Fibroblast of lung (primary cell): ENCODE data around the gene ARHGEF10L. TPM values are rescaled to one million over a fixed set of nuclear protein-coding genes. Genes with fewer than 3 reads are reported as not detected.

ENCODE experiments used
- DNase-seq, 2 donors: peaks; one replicate each; pipeline versions ENCODE4 v3.0.0 to v3.0.0-alpha.2; 2010; ENCODE audit warnings: low read depth in 2 of 2
- H2AFZ ChIP-seq: 2 replicates; pipeline ENCODE4 v1.5.1; 2012; ENCODE audit warnings: low read length, control low read depth, inconsistent platforms
- H3K27ac ChIP-seq: 2 replicates; pipeline ENCODE4 v1.5.1; 2011; ENCODE audit warnings: low read length, control low read depth; ENCODE audit not compliant: insufficient read depth
- H3K27me3 ChIP-seq: 2 replicates; pipeline ENCODE4 v1.5.1; 2011; ENCODE audit warnings: mild to moderate bottlenecking, low read length; ENCODE audit not compliant: control insufficient read depth, insufficient read depth
- H3K36me3 ChIP-seq: 2 replicates; pipeline ENCODE4 v1.5.1; 2011; ENCODE audit warnings: low read length; ENCODE audit not compliant: control insufficient read depth, insufficient read depth
- H3K4me1 ChIP-seq: 2 replicates; pipeline ENCODE4 v1.5.1; 2011; ENCODE audit warnings: low read length; ENCODE audit not compliant: control insufficient read depth, insufficient read depth; ENCODE audit errors: extremely low read depth
- H3K4me2 ChIP-seq: 2 replicates; pipeline ENCODE4 v1.5.1; 2011; ENCODE audit warnings: low read length, control low read depth; ENCODE audit not compliant: insufficient read depth; ENCODE audit errors: extremely low read depth
- H3K4me3 ChIP-seq, 4 experiments: fragments of 200-600 bp in 1 of 4; sonication (generic) in 1 of 4; replicated peaks in 1 of 4; 2 replicates each; pipeline ENCODE4 v1.5.1; 2011 to 2016; ENCODE audit warnings: low read length in 4 of 4, low read depth in 3 of 4, mild to moderate bottlenecking in 3 of 4, control low read depth in 2 of 4, inconsistent platforms in 1 of 4, mixed read lengths in 1 of 4; ENCODE audit not compliant: insufficient read depth in 1 of 4; ENCODE audit errors: control extremely low read depth in 1 of 4
- H3K79me2 ChIP-seq: 2 replicates; pipeline ENCODE4 v1.5.1; 2012; ENCODE audit warnings: mild to moderate bottlenecking, low read length, inconsistent platforms; ENCODE audit not compliant: control insufficient read depth, insufficient read depth
- H3K9ac ChIP-seq: 2 replicates; pipeline ENCODE4 v1.5.1; 2011; ENCODE audit warnings: mild to moderate bottlenecking, low read length, control low read depth; ENCODE audit not compliant: insufficient read depth
- H3K9me3 ChIP-seq: 2 replicates; pipeline ENCODE4 v1.5.1; 2012; ENCODE audit warnings: low read depth, low read length; ENCODE audit not compliant: control insufficient read depth, insufficient read depth
- H4K20me1 ChIP-seq: 2 replicates; pipeline ENCODE4 v1.5.1; 2011; ENCODE audit warnings: low read length; ENCODE audit not compliant: control insufficient read depth, insufficient read depth; ENCODE audit errors: extremely low read depth
- EZH2 ChIP-seq: IDR thresholded peaks from 2 replicates; pipeline ENCODE4 v1.5.1; 2012; ENCODE audit warnings: low read length, control low read depth, mild to moderate bottlenecking; ENCODE audit errors: missing control alignments
- polyA plus RNA-seq, 2 donors: library from polyadenylated mRNA; depleted of rRNA in 1 of 2; stranded (reverse) in 1 of 2; unstranded in 1 of 2; fragments of >200 nt; gene quantifications; 2 replicates each; pipeline ENCODE4 v1.2.1, GENCODE V29; 2011 to 2012; ENCODE audit warnings: missing spikeins in 1 of 2
- total RNA-seq: library from RNA; depleted of rRNA; stranded (reverse); fragments of >200 nt; gene quantifications from 2 replicates; pipeline ENCODE4 v1.2.1, GENCODE V29; 2014
- TF ChIP-seq, protein P1 (sequence below), 2 donors: IDR thresholded peaks in 1 of 2; conservative IDR thresholded peaks in 1 of 2; 1 replicate in 1 of 2; 2 replicates in 1 of 2; pipeline ENCODE4 v1.5.1; 2011 to 2012; ENCODE audit warnings: low read length in 2 of 2, control low read depth in 1 of 2, inconsistent platforms in 1 of 2, low read depth in 1 of 2, mild to moderate bottlenecking in 1 of 2

The ARHGEF10L gene
- total and polyA plus RNA-seq, 2 donors (not counting 1 experiment from before 2014, with no cell fraction given) = 11.2 to 24.3 TPM

DNA sequence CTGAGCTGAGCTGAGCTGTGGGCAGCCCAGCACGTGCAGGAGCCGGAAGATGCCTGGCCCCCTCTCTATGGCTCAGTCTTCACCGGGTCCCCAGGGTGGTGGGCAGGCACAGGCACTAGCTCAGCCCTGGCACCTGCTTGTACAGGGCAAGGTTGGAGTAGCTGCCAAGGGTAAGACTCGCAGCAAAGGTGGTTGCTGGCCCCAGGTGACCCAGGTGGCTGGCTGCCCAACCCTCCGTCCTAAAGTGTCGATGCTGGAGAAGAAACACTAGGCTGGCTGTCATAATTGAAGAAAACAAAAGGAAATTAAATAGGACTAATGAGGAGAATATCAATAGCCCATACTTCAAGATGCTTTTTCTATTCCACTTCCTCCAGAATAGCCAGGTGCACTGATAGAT lies 138.5 kb downstream of the ARHGEF10L start:
- Histone ChIP-seq H3K4me1 (no peaks in the 10 kb centered on the region), H3K36me3 (no peaks in the 10 kb centered on the region), H3K4me2 (no peak overlapping the region), H3K9ac (no peak overlapping the region), H2AFZ (no peak overlapping the region), H4K20me1 (no peaks in the 10 kb centered on the region), H3K9me3 (no peaks in the 10 kb centered on the region), H3K79me2 (no peaks in the 10 kb centered on the region), H3K4me3 (no peak overlapping the region), H3K27ac (no peak overlapping the region), H3K27me3 (no peaks in the 10 kb centered on the region)
- no peak for DNase-seq
- no peak for TF ChIP-seq EZH2
- TF ChIP-seq, protein P1, sequence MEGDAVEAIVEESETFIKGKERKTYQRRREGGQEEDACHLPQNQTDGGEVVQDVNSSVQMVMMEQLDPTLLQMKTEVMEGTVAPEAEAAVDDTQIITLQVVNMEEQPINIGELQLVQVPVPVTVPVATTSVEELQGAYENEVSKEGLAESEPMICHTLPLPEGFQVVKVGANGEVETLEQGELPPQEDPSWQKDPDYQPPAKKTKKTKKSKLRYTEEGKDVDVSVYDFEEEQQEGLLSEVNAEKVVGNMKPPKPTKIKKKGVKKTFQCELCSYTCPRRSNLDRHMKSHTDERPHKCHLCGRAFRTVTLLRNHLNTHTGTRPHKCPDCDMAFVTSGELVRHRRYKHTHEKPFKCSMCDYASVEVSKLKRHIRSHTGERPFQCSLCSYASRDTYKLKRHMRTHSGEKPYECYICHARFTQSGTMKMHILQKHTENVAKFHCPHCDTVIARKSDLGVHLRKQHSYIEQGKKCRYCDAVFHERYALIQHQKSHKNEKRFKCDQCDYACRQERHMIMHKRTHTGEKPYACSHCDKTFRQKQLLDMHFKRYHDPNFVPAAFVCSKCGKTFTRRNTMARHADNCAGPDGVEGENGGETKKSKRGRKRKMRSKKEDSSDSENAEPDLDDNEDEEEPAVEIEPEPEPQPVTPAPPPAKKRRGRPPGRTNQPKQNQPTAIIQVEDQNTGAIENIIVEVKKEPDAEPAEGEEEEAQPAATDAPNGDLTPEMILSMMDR (conservative IDR thresholded peaks at IDR 0.05 in 1 of 2, IDR thresholded peaks at IDR 0.05 in 1 of 2; ENCODE audit: low read depth in 1 of 2, low read length in 2 of 2) = no peak

DNA sequence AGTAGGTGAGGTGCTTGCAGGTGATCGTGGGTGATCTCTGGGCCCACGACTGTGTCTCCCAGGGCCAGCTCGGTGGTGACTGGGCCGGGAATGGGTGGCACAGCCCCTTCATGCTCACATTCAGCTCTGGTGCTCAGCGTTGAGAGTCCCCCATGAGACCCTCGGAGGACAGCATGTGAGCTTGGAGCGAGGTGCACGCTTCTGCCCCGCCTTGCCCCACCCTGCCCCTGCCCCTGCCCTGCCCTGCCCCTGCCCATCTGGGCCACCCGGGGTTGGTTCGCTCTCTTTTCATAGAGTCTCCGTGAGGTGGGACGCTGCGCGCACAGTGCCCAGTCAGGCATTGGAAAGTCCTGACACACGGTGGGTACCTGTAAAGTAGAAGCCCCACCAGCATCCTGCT lies 140.4 kb downstream of the ARHGEF10L start:
- Histone ChIP-seq H3K4me1 (no peaks in the 10 kb centered on the region), H3K9ac (no peak overlapping the region), H3K36me3 (no peaks in the 10 kb centered on the region), H3K4me2 (no peak overlapping the region), H4K20me1 (no peaks in the 10 kb centered on the region), H3K27me3 (no peaks in the 10 kb centered on the region), H3K4me3 (no peak overlapping the region), H3K27ac (no peak overlapping the region), H3K9me3 (no peaks in the 10 kb centered on the region), H2AFZ (no peak overlapping the region), H3K79me2 (no peaks in the 10 kb centered on the region)
- TF ChIP-seq, protein P1 (conservative IDR thresholded peaks at IDR 0.05 in 1 of 2, IDR thresholded peaks at IDR 0.05 in 1 of 2; ENCODE audit: low read depth in 1 of 2, low read length in 2 of 2) = no peak
- no peak for TF ChIP-seq EZH2
- DNase-seq = no peak

DNA sequence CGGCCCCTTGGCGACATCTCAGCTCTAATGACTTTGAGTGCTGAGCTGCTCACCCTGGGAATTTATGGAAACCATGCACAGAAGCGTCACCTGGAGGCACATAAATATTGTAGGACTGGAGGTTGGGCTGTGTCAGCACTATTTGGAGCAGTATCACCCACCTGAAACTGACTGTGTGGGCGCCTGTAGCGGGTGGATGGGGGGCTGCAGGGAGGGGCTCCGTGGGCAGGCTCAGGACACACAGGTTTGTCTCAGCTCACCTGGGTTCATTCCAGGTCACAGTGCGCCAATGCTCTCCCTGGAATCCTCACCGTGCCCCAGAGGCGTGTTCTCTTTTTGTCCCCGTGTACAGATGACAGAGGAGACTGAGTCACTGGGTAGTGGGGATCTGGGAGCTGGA lies 140.8 kb downstream of the ARHGEF10L start:
- H3K9ac ChIP-seq = no peak overlapping the region
- no peak overlapping the region for H3K4me3 ChIP-seq
- no peaks in the 10 kb centered on the region for H3K27me3 ChIP-seq
- no peak for DNase-seq
- H3K36me3 ChIP-seq = no peaks in the 10 kb centered on the region
- H3K79me2 ChIP-seq = no peaks in the 10 kb centered on the region
- no peaks in the 10 kb centered on the region for H3K9me3 ChIP-seq
- no peak overlapping the region for H3K27ac ChIP-seq
- H2AFZ ChIP-seq = no peak overlapping the region
- no peaks in the 10 kb centered on the region for H4K20me1 ChIP-seq
- no peak overlapping the region for H3K4me2 ChIP-seq
- no peaks in the 10 kb centered on the region for H3K4me1 ChIP-seq
- TF ChIP-seq EZH2 = no peak
- TF ChIP-seq, protein P1 (conservative IDR thresholded peaks at IDR 0.05 in 1 of 2, IDR thresholded peaks at IDR 0.05 in 1 of 2; ENCODE audit: low read depth in 1 of 2, low read length in 2 of 2) = no peak
